HTERT RPE-1 (cell line): Measurements from ENCODE around the gene TP53RK.

Experiments
- in situ Hi-C: fragments of 300-500 bp; cut with MboI; formaldehyde crosslinking; loops from 4 replicates; pipeline ENCODE4 v1.14.3; 2020; ENCODE audit warnings: low sequenced_read_pairs

TP53RK gene

DNA sequence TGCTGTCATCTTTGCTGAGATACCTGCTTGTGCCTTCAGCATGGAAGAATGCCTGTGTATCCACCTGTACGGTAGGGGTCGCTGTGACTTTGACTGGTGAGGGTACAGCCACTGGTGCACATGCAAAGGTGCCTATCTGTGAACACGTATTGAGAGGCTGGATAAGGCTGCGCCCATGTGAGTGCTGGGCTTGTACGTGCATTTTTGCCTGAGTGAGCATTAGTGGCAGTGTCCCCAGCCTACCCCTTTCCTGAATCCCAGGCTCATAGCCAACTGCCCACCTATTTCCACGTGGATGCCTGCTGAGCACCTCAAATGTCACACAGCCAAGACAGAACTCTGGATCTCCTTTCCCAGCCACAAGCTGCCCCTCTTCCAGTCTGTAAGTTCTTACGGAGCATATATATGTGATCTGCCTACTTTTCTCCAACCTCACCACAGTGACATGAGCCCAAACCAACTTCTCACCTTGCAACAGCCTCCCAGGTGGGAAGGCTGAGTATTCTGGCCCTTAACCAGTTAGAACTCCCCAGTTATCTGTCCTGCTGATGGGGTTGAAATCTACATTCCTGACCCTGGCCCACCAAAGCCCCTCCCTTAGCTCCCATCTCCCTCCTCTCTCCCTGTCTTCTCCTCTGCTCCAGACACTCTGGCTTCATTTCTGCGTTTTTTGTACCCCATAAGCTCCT, 19.1 kb upstream of the TP53RK start:
- in situ Hi-C loops: no loop called here

DNA sequence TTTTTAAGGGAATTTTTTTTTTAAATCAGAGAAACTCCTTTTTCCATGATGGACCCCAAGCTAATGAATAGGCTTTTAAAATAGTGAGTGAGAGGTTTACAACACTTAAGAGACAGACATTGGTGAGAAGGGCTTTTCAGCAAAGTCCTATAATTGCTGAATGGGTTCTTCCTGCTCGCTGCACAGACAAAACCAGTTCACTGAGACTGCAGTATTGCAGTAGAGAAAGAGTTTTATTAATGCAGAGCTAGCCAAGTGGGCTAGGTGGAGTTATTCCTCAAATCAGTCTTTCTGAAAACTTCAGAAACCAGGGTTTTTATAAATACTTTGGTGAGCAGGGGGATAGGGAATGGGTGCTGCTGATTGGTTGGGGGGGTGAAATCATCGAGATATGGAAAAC, 17.0 kb upstream of the TP53RK start:
- in situ Hi-C loops: no loop called here

DNA sequence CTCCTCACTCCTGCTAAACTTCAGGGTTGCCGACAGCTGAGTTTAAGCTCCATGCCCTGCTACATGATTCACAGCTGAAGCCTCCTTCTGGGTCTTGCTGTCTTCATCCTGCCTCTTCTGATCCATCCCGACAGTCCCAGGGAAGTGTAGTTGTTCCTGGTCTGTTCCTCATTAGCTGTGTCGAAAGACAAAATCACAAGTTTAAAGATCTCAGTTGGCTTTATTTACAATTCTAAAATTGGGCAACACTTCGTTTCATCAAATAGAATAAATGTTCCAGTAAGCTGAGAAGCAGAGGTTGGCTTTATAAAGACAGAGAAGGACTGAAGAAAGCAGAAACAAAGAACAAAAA, 16.1 kb upstream of the TP53RK start:
- in situ Hi-C loops: no loop called here

DNA sequence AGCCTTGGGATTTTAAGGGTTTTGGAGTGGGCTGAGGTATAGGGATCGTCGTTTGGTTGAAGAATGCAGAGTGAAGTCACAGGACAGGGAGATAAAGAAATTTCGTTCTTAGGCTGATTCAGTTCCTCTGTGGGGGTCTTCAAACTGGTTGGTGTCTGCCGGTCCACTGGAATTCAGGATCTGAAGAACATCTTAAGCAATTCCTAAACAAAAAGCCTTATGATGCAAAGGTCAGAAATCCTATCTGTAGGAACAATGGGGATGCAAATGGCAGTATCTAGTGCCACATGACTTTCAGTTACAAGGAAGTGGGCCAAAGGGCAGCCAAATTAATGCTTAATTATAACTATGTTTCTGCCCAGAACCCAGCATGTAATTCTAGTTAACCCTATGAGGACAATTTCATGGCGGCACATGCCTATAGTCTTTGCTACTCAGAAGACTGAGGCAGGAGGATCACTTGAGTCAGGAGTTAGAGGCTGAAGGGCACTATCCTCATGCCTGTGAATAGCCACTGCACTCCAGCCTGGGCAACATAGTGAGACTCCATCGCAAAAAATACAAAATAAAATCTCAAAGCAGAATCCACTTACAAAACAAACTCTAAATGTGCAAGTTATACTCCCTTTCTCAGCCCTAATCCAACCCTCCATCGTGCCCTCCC, 15.6 kb upstream of the TP53RK start:
- in situ Hi-C loops: no loop called here

DNA sequence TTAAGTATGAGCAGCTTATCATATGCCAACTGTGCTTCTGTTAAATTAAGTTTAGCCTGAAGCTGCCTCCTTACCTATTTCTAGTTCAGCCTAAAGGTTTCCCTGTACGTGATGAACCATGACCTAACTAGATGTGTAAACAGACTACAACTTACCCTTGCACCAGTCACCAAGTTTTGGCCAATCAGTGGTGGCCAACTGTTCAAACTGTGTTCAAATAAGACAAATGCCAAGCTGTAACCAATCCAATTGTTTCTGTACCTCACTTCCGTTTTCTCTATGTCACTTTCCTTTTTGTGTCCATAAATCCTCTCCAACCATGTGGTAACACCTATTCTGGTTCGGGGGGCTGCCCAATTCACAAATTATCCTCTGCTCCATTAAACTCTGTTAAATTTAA, 14.2 kb upstream of the TP53RK start:
- in situ Hi-C loops: no loop called here

DNA sequence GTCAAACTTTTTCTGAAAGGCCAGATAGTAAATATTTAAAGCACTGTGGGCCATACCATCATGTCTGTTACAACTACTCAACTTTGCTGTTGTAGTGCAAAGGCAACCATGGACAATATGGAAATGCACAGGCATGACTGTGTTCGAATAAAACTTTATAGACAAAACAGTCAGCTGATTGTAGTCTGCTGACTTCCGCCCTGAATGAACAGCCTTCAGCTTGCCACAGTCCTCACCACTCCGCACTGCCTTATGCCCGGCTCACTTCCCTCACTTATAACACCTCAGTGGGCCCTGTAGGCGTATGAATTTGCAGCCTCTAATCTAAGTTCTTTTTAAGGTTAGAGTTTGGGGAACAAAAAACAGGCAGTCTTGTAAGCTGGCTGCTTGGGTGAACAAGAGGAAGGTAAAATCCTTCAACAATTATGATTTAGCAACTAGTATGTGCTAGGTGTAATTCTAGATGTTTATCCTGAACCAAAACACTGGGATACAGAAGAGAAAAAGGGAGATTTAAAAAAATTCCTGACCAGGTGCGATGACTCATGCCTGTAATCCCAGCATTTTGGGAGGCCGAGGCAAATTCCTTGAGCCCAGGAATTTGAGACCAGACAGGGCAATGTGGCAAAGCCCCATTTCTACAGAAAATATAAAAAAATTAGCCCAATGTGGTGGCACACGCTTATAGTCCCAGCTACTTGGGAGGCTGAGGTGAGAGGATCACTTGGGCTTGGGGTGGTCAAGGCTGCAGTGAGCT, 13.4 kb upstream of the TP53RK start:
- in situ Hi-C loops: no loop called here

DNA sequence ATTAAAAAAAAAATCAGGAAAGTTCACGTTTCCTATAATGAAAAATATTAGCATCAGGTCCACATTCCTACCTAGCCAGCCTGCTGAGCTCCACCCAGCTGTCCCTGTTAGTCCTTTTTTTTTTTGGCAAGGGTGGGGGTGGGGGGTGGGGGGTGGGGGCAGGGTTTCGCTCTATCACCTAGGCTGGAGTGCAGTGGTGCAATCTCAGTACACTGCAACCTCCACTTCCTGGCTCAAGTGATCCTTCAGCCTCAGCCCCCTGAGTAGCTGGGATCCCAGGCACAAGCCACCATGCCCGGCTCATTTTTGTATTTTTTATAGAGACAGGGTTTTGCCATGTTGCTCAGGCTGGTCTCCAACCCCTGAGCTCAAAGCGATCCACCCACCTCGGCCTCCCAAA, 12.7 kb upstream of the TP53RK start:
- in situ Hi-C loops: no loop called here

DNA sequence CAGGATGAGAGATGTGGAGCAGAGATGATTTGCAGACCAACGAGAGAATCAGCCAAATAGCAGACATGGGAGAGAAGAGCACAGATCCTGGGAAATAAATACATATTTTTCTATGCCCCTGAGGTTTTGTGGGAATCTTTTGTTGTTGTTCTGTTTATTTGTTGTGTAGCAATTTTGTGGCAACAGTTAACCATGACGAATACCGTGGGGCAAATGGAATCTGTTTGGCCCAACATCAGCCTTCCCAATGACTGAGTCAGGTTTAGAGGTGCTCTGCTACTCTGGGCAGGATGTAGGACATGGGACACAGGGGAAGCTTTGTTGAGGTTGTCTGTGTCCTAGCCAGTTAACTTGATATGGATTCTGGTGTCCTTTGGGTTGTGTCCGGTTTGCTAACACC, 12.3 kb upstream of the TP53RK start:
- in situ Hi-C loops: no loop called here

DNA sequence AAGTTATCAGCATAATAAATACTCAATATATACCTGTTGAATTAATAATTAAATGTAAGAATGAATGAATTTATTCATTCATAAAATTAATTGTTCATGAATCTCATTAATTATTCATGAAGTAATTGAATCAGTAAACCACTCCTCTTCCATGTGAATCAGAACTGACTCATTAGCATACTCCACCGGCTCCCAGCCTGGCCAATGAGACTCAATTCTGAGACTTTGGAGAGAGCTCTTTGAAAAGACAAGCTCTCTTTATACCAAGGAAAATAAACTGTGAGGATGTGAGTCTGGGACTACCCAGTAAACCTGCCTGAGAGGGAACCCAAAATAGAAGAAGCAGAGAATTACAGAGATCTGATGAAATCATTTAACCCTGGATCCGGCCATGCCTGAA, 11.8 kb upstream of the TP53RK start:
- in situ Hi-C loops: no loop called here

DNA sequence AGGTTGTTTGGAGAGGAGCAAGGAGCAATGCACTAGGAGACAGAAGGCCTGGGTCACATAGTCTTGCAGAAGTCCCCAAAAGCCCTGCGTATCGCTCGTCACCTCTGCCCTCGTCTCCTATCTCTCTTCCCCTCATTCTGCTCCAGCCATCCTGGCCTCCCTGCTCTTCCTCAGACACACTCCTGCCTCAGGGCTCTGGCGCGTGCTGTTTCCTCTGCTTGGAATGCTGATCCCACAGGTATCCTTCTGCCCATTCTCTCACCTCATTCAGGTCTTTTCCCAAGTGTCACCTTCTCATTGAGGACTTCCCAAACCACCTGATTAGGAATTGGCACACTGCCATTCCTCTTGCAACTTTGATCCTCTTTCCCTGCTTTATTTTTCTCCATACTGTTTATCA, 11.2 kb upstream of the TP53RK start:
- in situ Hi-C loops: no loop called here

DNA sequence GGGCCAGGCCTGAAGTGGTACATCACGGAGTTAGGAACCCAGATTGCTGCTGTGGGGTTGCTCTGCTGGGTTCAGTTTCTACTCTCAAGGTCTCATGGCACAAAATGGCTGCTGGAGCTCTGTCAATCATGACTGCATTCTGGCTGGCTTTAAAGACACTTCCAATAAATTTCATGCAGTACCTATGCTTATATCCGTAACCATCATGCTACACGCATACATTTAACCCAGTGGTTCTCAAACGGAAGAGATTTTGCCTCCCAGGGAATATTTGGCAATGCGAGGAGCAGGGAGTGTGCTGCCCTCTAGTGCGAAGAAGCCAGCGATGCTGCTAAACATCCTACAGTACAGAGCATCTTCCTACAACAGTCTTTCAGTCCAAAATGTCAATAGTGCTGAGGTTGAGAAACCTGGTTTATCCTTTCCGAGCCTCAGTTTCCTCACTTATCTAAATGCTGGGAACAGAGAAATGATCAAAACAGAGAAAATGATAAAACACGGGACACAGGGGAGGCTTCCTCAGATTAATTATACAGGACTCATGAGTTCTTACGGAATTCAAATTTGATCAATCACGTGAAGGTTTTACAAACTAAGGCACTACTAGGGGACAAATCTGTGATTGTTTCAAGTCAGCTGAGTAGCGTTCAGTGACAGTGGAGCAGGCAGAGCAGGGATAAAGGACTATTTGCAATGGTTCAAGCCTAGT, 10.6 kb upstream of the TP53RK start:
- in situ Hi-C loops: no loop called here

DNA sequence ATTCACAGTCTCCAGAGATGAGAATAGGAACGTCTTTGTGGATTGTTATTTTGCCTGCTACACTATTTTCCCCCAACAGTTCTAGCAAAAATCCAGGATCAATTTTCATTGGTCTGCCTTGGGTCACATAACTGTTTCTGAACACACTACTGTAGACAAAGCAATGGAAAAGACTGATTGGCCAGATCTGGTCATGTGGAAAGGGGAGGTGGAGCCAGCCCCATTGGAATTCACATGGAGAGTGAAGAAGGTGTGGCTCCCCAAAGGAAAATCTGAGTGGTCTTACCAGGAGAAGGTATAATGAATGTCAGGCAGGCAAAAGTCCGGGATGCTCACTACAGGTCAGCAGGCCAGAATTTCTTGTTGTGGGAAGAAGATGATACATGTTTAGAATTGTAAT, 9.5 kb upstream of the TP53RK start:
- in situ Hi-C loops: no loop called here

DNA sequence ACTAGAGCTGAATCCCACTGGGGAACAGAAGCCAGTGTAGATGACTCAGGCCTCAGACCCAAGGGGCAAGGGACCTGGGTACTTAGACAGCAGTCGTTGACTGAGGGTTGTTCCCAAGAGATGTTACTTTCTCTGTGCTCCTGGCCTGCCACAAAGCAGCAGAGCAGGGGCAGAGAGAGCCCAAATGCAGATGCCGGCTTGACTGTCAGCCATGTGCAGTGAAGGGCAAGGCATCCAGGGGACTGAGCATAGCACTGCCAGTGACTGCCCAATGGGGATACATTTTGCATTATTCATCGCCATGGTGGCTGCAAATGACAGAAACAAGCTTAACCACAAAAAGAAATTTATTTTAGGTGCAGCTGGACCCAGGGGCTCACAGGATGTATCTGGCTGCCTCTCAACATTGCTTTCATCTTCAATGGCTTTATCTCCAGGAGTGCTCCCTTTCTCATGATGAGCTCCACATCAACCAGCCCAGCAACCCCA, 7.6 kb upstream of the TP53RK start:
- in situ Hi-C loops: no loop called here

DNA sequence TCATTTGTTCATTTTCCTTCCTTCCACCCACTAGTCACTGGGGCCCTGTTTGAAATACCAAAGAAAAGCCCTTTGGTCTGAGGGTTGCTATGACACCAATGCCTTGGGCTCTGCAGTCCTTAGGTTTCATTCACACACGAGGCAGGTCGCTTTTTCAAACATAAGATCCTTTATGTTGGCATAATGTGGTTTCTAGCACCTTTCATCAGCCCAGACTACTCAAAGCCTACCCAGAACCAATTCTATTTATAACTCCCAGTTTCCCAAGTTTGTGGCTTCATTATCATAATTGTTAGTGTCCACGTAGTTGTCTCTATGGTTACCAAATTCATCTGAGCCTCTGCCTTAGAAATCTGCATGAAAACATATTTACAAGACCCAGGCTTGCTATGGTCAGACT, 6.6 kb upstream of the TP53RK start:
- in situ Hi-C loops: no loop called here

DNA sequence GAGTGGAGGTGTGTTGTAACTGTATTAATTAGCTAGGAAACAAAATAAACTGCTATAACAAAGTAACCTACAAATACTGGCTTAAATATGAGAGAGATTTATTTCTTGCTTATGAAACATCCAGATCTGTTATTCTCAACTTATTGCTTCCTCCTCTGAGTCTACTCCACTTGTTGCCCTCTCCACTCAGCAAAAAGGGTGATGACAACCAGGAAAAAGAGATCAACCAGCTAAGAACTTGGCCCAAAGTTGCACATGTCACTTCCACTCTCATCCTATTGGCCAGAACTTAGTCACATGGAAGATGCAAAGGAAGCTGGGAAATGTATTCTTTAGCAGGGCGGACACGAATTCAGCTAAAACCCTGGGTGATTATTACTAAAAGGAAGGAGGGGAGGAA, 5.2 kb upstream of the TP53RK start:
- in situ Hi-C loops: no loop called here

DNA sequence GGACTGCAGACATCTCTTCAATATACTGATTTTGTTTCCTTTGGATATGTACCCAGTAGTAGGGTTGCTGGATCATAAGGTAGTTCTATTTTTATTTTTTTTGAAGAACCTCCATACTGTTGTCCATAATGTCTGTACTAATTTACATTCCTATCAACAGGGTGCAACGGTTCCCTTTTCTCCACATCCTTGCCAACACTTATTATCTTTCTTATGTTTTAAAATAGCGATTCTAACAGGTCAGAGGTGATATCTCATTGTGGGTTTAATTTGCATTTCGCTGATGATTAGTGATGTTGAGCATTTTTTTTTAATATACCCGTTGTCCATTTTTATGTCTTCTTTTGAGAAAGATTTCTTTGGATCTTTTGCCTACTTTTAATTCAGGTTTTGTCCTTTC, 2.0 kb upstream of the TP53RK start:
- in situ Hi-C loops: no loop called here

DNA sequence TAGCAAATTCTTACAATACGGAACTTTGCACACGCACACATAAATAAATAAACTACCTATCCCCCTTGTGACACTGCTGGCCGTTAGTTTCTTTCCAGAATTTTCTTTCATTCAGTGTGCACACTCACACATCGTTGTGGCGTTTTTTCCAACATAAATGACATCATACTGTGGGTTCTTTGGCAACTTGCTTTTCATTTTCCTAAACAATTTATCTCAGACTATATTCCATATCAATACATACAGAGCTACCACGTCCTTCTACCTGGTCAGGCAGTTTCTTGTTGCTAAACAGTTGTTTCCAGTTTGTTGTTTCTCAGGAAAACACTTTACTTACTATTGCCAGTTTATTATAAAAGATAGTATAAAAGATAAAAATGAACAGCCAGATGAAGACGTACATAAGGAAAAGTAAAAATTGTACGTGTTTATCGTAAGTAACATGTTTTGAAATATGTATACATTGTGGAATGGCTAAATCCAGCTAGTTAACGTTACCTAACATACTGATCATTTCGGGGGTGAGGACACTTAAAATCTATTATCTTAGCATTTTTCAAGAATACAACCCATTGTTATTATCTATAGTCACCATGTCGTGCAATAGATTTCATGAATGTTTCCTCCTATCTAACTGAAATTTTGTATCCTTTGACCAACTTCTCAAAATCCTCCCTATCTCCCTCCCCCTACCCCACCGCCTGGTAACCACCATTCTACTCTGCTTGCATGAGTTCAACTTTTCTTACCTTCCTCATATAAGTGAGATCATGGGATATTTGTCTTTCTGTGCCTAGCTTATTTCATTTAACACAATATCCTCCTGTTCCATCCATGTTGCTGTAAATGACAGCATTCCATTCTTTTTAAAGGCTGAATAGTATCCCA, 1.2 kb upstream of the TP53RK start:
- in situ Hi-C loops: no loop called here

DNA sequence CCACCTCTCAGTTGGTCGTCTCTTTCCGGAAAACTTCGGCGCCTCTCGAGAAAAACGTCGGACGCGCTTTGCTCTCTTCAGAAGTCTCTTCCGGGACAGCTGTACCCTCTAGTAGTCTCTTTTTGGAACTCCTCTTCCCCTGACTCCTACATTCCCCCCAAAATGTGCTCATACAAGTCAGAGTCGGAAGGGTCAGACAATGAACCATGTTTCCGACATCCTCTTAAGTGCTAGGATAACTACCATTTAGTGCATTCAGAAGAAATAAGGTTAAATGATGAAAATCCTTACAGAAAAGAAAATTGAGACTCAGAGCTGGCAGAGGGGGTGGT, 476 bp upstream of the TP53RK start:
- in situ Hi-C loops: no loop called here

DNA sequence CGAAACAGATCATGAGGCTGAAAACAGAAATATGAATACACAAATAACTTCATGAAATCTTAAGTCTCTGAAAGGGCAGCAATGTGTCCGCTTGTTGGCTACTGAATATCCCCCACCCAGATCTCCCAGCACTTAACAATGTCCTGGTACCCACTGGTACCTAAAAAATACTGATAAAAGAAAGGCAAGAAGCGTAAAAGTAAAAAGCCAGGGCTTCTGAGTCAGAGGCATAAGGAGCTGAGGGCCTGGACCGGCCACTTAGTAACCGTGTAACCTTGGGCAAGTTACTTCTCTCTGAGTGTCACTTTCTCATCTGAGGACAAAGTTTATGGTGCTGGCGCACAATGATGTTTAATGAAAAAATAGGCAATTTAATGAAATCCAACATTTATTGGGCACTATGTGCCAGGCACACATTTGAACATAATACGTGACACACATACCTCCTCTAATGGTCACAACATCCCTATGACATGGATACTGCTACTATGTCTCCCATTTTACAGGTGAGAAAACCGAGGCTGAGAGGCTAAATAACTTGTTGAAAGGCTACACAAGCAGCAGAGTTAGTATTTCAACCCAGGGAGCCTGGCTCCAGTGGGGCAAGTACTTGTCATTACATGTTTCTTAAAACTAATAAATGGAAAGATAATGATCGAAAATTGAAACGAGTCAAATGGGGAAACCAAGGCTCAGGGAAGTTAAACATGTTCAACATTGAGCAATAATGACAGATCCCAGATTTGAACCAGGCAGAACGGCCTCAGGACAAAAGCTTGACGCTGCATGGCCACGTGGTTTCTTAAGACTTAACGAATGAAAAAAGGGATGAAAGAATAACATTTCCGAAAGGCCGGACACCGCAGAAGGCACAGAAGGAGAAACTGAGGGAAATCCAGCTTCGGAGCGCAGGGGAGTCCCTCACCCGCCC, 828 bp downstream of the TP53RK start:
- in situ Hi-C loops: no loop called here
